Body of pancreas (tissue), 4 donors: Measurements from ENCODE around the gene ZNF521. TPM values are rescaled to one million over a fixed set of nuclear protein-coding genes. Genes with fewer than 3 reads are reported as not detected.

Experiments used
- ATAC-seq: fragments of 150-250 bp; one replicate; pipeline ENCODE4 v1.9.1; 2016
- DNase-seq, 4 donors: peaks; one replicate each; pipeline ENCODE4 v3.0.0-alpha.2; 2019
- H3K27ac ChIP-seq, 4 donors: fragments of 200-600 bp; sonication (generic); 1 replicate in 3 of 4; 2 replicates in 1 of 4; pipeline versions ENCODE4 v1.5.1 to v1.6.1; 2016 to 2019; ENCODE audit warnings: mild to moderate bottlenecking in 1 of 4, mixed read lengths in 1 of 4, moderate library complexity in 1 of 4
- H3K27me3 ChIP-seq, 2 donors: fragments of 200-600 bp; sonication (generic); one replicate each; pipeline ENCODE4 v1.6.0; 2016; ENCODE audit warnings: mild to moderate bottlenecking in 1 of 2
- H3K36me3 ChIP-seq, 2 donors: fragments of 200-600 bp; sonication (generic); replicated peaks in 1 of 2; 2 replicates each; pipeline ENCODE4 v1.5.1; 2016; ENCODE audit warnings: low read depth in 2 of 2; ENCODE audit not compliant: insufficient read depth in 1 of 2
- H3K4me1 ChIP-seq: fragments of 200-600 bp; sonication (generic); one replicate; pipeline ENCODE4 v1.6.0; 2016
- H3K4me3 ChIP-seq, 2 donors: fragments of 200-600 bp; sonication (generic); 1 replicate in 1 of 2; 2 replicates in 1 of 2; pipeline ENCODE4 v1.5.1; 2016 to 2019
- H3K9me3 ChIP-seq, 3 donors: fragments of 200-600 bp; sonication (generic); 1 replicate in 2 of 3; 2 replicates in 1 of 3; pipeline ENCODE4 v1.5.1; 2016
- CTCF ChIP-seq, 7 experiments: fragments of 450-650 bp in 4 of 7; fragments of 200-600 bp in 3 of 7; sonication (generic) in 3 of 7; IDR thresholded peaks; one replicate each; pipeline ENCODE4 v1.5.1; 2016 to 2019; ENCODE audit warnings: antibody characterized with exemption in 7 of 7
- POLR2A ChIP-seq, 3 donors: fragments of 450-650 bp; IDR thresholded peaks; one replicate each; pipeline ENCODE4 v1.6.1; 2016; ENCODE audit warnings: antibody characterized with exemption in 3 of 3, mild to moderate bottlenecking in 2 of 3
- WGBS, 2 donors: methylation state at CpG; one replicate each; pipeline ENCODE4 v1.1.5; 2017; 5-methylcytosine and 5-hydroxymethylcytosine counted together
- intact Hi-C: fragments of 100-400 bp; cut with DNase I; formaldehyde crosslinking; loops from one replicate; pipeline ENCODE4 v1.15.1; 2023
- total RNA-seq, 2 donors: library from RNA; depleted of rRNA; stranded (reverse); fragments of >200 nt; gene quantifications; one replicate each; pipeline ENCODE4 v1.1.0, GENCODE V29; 2016

The ZNF521 gene
- total RNA-seq, 2 donors from 2014 or later, result 3.3 to 17.4 TPM

- TF ChIP-seq CTCF (IDR thresholded peaks at IDR 0.05), result no peak
- no peak for TF ChIP-seq POLR2A (IDR thresholded peaks at IDR 0.05)
- H3K4me1 ChIP-seq, result no peaks in the 10 kb centered on the region
- no peak overlapping the region for H3K4me3 ChIP-seq
- WGBS, 2 donors, result 33 to 47% methylated on average over 8 of the region's 8 CpGs
- intact Hi-C loops, result no loop called here
- H3K27ac ChIP-seq, result no peak overlapping the region
- ATAC-seq (no peak), DNase-seq (no peak)
- H3K36me3 ChIP-seq, result no peaks in the 10 kb centered on the region
- H3K9me3 ChIP-seq, result no peaks in the 10 kb centered on the region
- H3K27me3 ChIP-seq, result no peaks in the 10 kb centered on the region
Observed at GRCh38 chr18:25019086-25019860, 332.7 kb downstream of the ZNF521 start.

- DNase-seq, result peak in 1 of 4 donors; percentile 5
Observed at GRCh38 chr18:25016666-25017065, 335.3 kb downstream of the ZNF521 start.

GRCh38 chr18:25016181-25016580, 335.8 kb downstream of the ZNF521 start:
- Histone ChIP-seq H3K4me1 (no peaks in the 10 kb centered on the region), H3K9me3 (no peaks in the 10 kb centered on the region), H3K27me3 (no peaks in the 10 kb centered on the region), H3K27ac (no peak overlapping the region), H3K4me3 (no peak overlapping the region), H3K36me3 (no peaks in the 10 kb centered on the region)
- WGBS, 2 donors, result 76 to 85% methylated on average over 16 to 17 of the region's 17 CpGs
- intact Hi-C loops, result no loop called here
- TF ChIP-seq CTCF (IDR thresholded peaks at IDR 0.05), result no peak
- no peak for TF ChIP-seq POLR2A (IDR thresholded peaks at IDR 0.05)
- ATAC-seq, result no peak
- no peak for DNase-seq

More at GRCh38 chr18:25016666-25017065, 335.3 kb downstream of the ZNF521 start:
- Histone ChIP-seq H3K4me3 (no peak overlapping the region), H3K4me1 (no peaks in the 10 kb centered on the region), H3K27ac (no peak overlapping the region), H3K36me3 (no peaks in the 10 kb centered on the region), H3K9me3 (no peaks in the 10 kb centered on the region), H3K27me3 (no peaks in the 10 kb centered on the region)
- no peak for TF ChIP-seq CTCF (IDR thresholded peaks at IDR 0.05)
- no peak for TF ChIP-seq POLR2A (IDR thresholded peaks at IDR 0.05)
- ATAC-seq, result no peak
- 78 to 86% methylated on average over 13 of the region's 13 CpGs for WGBS, 2 donors
- intact Hi-C loops, result no loop called here
